SK-N-MC (cell line): Measurements from ENCODE around the gene MOV10L1.

ENCODE experiments used
- DNase-seq: peaks from one replicate; pipeline ENCODE4 v3.0.0-alpha.2; 2011; ENCODE audit warnings: low read depth, low spot score
- H3K27ac ChIP-seq: fragments of 200-600 bp; sonication (generic); 2 replicates; pipeline ENCODE4 v1.5.1; 2016; ENCODE audit warnings: mixed run types
- H3K36me3 ChIP-seq: fragments of 200-600 bp; sonication (generic); 2 replicates; pipeline ENCODE4 v1.6.1; 2017; ENCODE audit warnings: antibody characterized with exemption, low read length, mixed read lengths; ENCODE audit not compliant: insufficient read depth
- H3K4me3 ChIP-seq: fragments of 200-600 bp; sonication (generic); 2 replicates; pipeline ENCODE4 v1.5.1; 2016
- H3K9ac ChIP-seq: fragments of 200-600 bp; sonication (generic); 2 replicates; pipeline ENCODE4 v1.8.0; 2017; ENCODE audit warnings: mixed run types, mixed read lengths; ENCODE audit not compliant: insufficient read length
- H3K9me3 ChIP-seq: fragments of 200-600 bp; sonication (generic); 2 replicates; pipeline ENCODE4 v1.6.1; 2017; ENCODE audit warnings: low read depth, mild to moderate bottlenecking, antibody characterized with exemption, low read length, moderate library complexity, mixed read lengths
- EZH2 ChIP-seq: fragments of 200-600 bp; sonication (generic); IDR thresholded peaks from one replicate; pipeline ENCODE4 v1.6.1; 2017; ENCODE audit warnings: antibody characterized with exemption
- FOXP2 ChIP-seq: optimal IDR thresholded peaks from 2 replicates; pipeline ENCODE3; 2011; ENCODE audit warnings: mild to moderate bottlenecking, moderate library complexity; ENCODE audit not compliant: insufficient read depth; ENCODE audit errors: extremely low read length, control extremely low read depth
- POLR2AphosphoS5 ChIP-seq: IDR thresholded peaks from 2 replicates; pipeline ENCODE4 v1.6.1; 2012; ENCODE audit warnings: mild to moderate bottlenecking, low read depth, low read length, borderline replicate concordance

Gene MOV10L1

DNA sequence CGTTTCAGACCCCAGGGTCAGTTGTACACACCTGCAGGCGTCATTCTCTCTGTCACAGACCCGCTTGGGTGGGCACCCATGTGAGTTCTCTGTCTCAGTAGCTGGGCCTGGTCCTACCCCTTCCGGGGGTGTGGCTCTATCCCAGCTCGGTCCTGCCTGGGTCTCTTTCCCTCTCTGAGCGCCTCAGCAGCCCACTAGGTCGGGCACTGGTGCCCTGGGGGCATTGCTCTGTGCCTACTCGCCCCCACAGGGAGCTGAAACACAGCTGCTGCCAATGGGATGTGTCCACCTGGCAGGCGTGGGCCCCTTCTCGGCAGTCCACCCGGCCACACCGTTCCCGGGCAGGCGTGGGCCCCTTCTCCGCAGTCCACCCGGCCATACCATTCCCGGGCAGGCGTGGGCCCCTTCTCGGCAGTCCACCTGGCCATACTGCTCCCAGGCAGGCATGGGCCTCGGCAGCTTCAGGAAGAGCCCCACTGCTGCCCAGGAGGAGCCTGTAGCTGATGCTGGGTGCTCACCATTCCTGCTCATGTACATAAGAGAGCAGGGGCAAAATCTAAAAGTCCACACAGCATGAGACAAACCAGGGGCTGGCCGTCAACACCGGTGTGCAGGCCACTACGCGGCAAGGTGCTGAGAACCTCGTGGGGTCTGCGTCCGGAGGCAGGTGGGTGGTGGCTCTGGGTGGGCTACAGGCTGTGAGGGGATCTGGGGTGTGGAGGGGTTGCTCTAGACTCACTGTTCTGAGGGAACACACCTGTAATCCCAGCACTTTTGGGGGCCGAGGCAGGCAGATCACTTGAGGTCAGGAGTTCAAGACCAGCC is 16.9 kb upstream of the MOV10L1 start:
- no peak for DNase-seq
- TF ChIP-seq EZH2 (no peak), FOXP2 (no peak)
- Histone ChIP-seq H3K9me3 (no peaks in the 10 kb centered on the region), H3K9ac (no peak overlapping the region), H3K27ac (no peak overlapping the region), H3K36me3 (no peaks in the 10 kb centered on the region; the same call in 1 of the 2 replicates), H3K4me3 (no peak overlapping the region)

DNA sequence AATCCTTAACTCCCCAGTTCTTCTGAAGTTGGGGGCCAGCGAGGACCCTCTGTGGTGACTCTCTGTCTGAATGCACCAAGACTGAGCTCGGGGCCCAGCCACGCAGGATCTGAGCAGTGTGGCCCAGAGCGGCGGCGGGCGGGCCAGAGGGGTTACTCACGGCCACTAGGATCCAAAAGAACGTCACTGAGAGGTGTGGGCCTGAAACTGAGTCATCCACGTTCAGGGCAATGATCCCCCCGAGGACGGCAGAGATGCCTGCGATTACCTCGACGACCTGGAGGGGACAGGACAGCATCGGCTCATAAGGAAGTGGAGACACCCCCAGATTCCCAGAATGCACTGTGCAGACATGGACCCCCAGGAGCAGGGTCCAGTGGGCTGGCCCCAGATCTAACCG is 15.8 kb upstream of the MOV10L1 start:
- no peaks in the 10 kb centered on the region for H3K9me3 ChIP-seq
- H3K4me3 ChIP-seq = no peak overlapping the region
- no peak overlapping the region for H3K9ac ChIP-seq
- no peaks in the 10 kb centered on the region; the same call in 1 of the 2 replicates for H3K36me3 ChIP-seq
- DNase-seq = no peak
- TF ChIP-seq POLR2AphosphoS5 (no peak), EZH2 (no peak)
- H3K27ac ChIP-seq = no peak overlapping the region

DNA sequence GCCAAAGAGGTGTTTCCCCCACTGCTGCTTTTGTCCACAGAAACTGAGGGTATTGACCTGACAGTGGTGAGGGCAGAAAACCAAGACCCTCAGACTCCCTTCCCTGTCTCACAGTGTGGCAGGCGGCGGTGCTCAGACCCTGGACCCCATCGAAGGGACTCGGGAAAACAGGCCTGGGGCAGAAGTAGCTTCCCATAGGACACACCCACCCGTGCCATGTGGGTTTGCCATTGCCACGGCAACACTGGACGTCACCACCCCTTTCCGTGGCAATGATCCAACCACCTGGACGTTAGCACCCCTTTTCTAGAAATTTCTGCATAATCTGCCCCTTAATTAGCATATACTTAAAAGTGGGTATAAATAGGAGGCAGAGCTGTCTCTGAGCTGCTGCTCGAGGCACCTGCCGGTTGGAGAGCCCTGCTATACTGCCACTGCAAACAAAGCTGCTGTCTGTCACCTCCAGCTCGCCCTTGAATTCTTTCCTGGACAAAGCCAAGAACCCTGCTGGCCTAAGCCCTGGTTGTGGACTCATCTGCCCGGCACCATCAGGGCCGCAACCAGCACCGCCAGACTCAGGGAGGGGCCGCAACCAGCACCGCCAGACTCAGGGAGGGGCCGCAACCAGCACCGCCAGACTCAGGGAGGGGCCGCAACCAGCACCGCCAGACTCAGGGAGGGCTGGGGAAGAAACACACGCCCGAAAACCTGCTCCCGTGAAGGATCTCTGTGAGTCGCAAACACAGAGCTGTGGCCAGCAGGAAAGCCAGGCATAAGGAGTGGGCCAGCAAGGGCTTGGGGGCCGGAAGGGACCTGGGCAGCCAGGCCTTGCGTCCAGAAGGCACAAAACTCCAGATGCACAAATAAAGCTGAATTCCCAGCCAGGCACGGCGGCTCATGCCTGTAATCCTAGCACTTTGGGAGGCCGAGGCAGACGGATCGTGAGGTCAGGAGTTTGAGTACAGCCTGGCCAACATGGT is 15.0 kb upstream of the MOV10L1 start:
- no peaks in the 10 kb centered on the region; the same call in 1 of the 2 replicates for H3K36me3 ChIP-seq
- no peak overlapping the region for H3K4me3 ChIP-seq
- no peak for DNase-seq
- H3K27ac ChIP-seq = no peak overlapping the region
- no peaks in the 10 kb centered on the region for H3K9me3 ChIP-seq
- TF ChIP-seq EZH2 (no peak), FOXP2 (no peak), POLR2AphosphoS5 (no peak)
- H3K9ac ChIP-seq = no peak overlapping the region

DNA sequence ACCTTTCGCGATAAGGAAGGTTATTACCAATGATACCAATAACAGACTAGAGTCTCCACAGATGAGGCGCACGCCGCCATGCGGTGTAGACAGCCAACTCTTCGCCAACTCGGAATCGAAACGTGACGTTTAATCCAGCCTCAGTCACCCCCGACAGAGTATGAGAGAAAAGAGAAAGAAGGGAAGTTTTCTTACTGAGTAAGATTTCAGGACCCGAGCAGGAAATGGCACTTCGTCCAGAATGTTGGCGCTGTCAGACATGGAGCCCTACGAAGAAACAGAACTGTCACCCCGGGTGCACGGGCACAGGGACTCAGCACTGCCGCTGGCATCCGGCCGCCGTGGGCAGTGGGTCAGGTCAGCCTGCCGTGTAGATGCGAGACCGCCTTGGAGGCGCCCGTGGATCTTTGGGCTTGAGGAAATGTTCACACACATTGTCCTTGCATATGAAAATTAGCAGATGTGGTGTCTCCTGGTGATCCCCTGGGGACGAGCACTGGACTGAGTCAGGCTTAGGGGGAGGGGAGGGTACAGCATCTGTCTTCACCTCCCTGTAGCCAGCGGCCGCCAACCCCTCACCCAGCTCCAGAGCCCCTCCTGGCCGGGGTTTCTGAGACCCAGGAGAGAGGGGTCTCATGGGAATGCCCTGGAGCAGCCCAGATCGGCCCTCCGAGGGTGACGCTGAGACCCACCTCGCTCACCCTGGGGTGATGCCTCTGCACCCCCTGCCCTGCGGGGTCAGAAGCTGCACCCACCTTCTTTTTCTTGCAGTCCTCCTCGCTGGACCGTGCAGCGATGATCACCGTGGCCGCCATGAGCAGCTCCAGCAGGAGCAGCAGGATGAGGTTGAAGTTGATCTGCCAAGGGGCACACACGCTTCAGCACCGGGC is 12.9 kb upstream of the MOV10L1 start:
- Histone ChIP-seq H3K36me3 (no peaks in the 10 kb centered on the region; the same call in 1 of the 2 replicates), H3K4me3 (no peak overlapping the region), H3K27ac (no peak overlapping the region), H3K9ac (no peak overlapping the region), H3K9me3 (no peaks in the 10 kb centered on the region)
- TF ChIP-seq POLR2AphosphoS5 (no peak), EZH2 (no peak), FOXP2 (no peak)
- DNase-seq = no peak

DNA sequence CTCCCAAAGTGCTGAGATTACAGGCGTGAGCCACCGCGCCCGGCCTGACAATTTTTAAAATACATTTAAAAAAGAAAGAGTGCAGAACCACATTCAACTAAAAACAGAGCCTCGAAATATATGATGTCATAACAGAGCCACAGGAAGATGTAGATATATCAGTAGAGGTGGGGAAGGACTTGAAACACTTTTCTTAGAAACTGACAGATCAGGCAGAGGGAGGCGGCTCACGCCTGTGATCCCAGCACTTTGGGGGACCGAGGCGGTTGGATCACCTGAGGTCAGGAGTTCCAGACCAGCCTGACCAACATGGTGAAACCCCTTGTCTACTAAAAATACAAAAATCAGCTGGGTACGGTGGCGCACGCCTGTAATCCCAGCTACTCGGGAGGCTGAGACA is 11.6 kb upstream of the MOV10L1 start:
- no peak overlapping the region for H3K9ac ChIP-seq
- H3K36me3 ChIP-seq = no peaks in the 10 kb centered on the region; the same call in 1 of the 2 replicates
- no peaks in the 10 kb centered on the region for H3K9me3 ChIP-seq
- no peak overlapping the region for H3K4me3 ChIP-seq
- no peak overlapping the region for H3K27ac ChIP-seq
- DNase-seq = no peak
- no peak for TF ChIP-seq EZH2
- TF ChIP-seq FOXP2 = no peak
- TF ChIP-seq POLR2AphosphoS5 = no peak

DNA sequence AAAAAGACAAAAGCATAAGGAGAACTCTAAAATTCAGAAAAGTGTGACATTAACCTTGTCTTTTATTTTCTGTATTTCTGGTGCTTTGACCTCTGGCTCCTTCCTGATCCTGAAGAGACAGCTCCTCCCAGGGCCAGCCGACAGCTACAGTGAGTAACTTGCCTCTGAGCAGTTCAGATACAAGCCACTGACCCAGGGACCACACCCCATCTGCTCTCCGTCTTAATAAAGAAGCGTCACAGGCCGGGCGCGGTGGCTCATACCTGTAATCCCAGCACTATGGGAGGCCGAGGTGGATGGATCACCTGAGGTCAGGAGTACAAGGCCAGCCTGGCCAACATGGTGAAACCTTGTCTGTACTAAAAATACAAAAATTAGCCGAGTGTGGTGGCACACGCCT is 11.0 kb upstream of the MOV10L1 start:
- no peaks in the 10 kb centered on the region for H3K36me3 ChIP-seq
- DNase-seq = no peak
- no peak overlapping the region for H3K9ac ChIP-seq
- H3K9me3 ChIP-seq = no peaks in the 10 kb centered on the region
- TF ChIP-seq EZH2 = no peak
- TF ChIP-seq POLR2AphosphoS5 = no peak
- TF ChIP-seq FOXP2 = no peak
- H3K4me3 ChIP-seq = no peak overlapping the region
- no peak overlapping the region for H3K27ac ChIP-seq

DNA sequence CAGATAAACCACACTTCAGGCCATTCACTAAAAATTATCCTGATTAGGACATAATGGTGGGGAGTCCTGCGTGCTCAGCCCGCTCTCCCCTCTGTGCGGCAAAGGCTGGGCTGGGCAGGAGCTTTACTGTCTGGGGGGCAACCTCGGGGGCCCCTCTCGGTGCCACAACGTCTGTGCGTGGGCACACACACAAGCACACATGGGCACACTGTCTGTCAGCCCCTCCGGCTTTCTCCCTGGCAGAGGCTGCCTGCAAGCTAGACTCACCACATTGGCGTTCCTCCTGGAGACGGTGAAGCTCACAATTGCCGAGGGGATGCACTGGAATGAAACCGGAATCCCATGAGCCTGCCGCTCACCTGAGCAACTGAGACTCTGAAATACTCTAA is 9.7 kb upstream of the MOV10L1 start:
- no peaks in the 10 kb centered on the region for H3K36me3 ChIP-seq
- H3K9ac ChIP-seq = no peak overlapping the region
- no peak for DNase-seq
- no peak for TF ChIP-seq EZH2
- no peak for TF ChIP-seq FOXP2
- TF ChIP-seq POLR2AphosphoS5 = no peak
- H3K27ac ChIP-seq = no peak overlapping the region
- H3K4me3 ChIP-seq = no peak overlapping the region
- H3K9me3 ChIP-seq = no peaks in the 10 kb centered on the region
